Measurements from ENCODE around the gene HNRNPA3. TPM values are rescaled to one million over a fixed set of nuclear protein-coding genes. Genes with fewer than 3 reads are reported as not detected.

The HNRNPA3 gene
- total RNA-seq, 3 donors from 2014 or later (not counting 1 experiment from before 2014, with no cell fraction given) = 223 to 298 (median 289) TPM

DNA sequence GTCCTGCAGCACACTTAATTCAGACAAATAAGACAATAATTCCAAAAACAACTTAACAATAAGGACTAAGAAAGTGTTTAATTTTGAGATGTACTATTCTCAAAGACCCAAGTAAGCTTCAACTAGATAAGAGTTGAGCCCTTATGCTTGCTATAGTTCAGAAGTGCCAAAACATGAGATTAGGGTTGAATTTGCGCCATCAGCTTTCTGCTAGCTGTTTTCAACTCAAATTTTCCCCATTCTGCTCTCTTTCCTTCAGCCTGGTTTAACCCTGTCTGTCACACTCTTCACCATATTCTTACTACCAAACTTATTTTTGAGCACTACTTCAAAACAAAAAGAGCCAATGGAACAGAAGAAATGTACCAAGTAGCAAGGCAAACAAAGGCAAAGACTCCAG lies 47.8 kb downstream of the HNRNPA3 start:
- H3K4me1 Mint-ChIP-seq = peaks cover 61 to 73% of the 10 kb centered on the region in 2 donors
- intact Hi-C loops (cut with micrococcal nuclease) = loop anchor here (5.0 to 10.0 kb wide), 3 partner anchors 37 to 354 kb away; a partner anchor contains a TSS
- H3K9me3 Mint-ChIP-seq = no peaks in the 10 kb centered on the region
- H3K4me3 Mint-ChIP-seq = peak overlapping the region; percentile 54
- TF ChIP-seq, protein P1, sequence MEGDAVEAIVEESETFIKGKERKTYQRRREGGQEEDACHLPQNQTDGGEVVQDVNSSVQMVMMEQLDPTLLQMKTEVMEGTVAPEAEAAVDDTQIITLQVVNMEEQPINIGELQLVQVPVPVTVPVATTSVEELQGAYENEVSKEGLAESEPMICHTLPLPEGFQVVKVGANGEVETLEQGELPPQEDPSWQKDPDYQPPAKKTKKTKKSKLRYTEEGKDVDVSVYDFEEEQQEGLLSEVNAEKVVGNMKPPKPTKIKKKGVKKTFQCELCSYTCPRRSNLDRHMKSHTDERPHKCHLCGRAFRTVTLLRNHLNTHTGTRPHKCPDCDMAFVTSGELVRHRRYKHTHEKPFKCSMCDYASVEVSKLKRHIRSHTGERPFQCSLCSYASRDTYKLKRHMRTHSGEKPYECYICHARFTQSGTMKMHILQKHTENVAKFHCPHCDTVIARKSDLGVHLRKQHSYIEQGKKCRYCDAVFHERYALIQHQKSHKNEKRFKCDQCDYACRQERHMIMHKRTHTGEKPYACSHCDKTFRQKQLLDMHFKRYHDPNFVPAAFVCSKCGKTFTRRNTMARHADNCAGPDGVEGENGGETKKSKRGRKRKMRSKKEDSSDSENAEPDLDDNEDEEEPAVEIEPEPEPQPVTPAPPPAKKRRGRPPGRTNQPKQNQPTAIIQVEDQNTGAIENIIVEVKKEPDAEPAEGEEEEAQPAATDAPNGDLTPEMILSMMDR (IDR thresholded peaks at IDR 0.05) = no peak
- no peaks in the 10 kb centered on the region for H3K9me3 ChIP-seq (ENCODE audit: control insufficient read depth, insufficient read depth, low read length)
- ATAC-seq = no peak
- H3K4me3 ChIP-seq (ENCODE audit: low read length) = no peak overlapping the region
- H3K4me1 ChIP-seq (ENCODE audit: control insufficient read depth, insufficient read depth, low read length) = peaks cover 34% of the 10 kb centered on the region
- H3K27ac ChIP-seq (ENCODE audit: low read length) = no peak overlapping the region
- H3K27ac Mint-ChIP-seq = peak overlapping the region; percentile 97 to 99
- peaks cover 6% of the 10 kb centered on the region for H3K36me3 ChIP-seq (ENCODE audit: control insufficient read depth, insufficient read depth, low read length)
- WGBS (ENCODE audit: insufficient coverage) = 90% methylated on average over 1 of the region's 1 CpG
- no peaks in the 10 kb centered on the region for H3K27me3 ChIP-seq (ENCODE audit: control insufficient read depth, insufficient read depth, low read length)
- no peaks in the 10 kb centered on the region for H3K27me3 Mint-ChIP-seq (ENCODE audit: low read depth in 2 of 2)
- no peaks in the 10 kb centered on the region for H3K36me3 Mint-ChIP-seq
- no peak for DNase-seq

DNA sequence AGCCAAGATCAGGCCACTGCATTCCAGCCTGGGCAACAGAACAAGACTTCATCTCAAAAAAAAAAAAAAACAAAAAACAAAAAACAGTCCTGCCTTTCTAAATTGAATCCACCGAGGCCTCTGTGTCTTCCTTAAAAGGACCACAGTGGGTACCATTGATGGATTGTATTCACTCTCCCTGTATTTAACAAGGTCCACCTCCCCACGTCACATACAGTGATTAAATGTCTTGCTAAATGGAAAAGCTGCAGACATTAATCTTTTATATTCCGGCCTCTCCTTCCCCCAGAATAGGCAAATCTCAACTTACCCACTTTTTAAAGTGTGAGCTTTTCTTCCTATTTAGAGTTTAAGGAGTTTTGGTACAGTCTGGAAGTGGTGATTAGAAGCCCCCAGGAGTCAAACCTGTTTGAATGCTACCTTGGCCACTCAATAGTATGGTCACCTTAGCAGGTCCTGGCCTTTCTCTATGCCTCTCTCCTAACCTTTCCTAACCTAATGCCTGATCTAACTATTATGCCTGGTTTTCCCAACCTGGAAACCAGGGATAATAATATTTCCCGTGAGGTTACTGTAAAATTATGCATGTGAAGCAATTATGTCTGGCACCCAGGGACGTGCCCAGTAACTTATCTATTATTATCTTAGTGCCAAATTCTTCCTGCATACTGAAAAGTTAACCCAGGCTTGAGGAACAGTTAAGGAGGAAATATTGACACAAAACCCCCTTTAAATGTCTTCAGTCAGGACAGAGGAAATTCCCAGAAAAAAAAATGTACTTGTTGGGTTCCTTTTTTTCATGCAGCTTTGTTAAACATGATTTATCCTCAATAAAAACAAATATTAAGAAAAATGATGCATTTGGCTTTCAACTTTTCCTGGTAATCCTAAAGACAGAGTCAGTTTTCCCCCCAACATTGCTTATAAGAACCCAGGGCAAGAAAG lies 48.8 kb downstream of the HNRNPA3 start:
- intact Hi-C loops (cut with micrococcal nuclease) = loop anchor here (2.0 to 10.0 kb wide), 4 partner anchors 21 to 353 kb away; a partner anchor contains a TSS
- no peaks in the 10 kb centered on the region for H3K27me3 Mint-ChIP-seq (ENCODE audit: low read depth in 2 of 2)
- H3K9me3 Mint-ChIP-seq = no peaks in the 10 kb centered on the region
- ATAC-seq (no peak), DNase-seq (no peak)
- Histone ChIP-seq H3K4me3 (ENCODE audit: low read length) (no peak overlapping the region), H3K27ac (ENCODE audit: low read length) (peak overlapping the region; percentile 100), H3K4me1 (ENCODE audit: control insufficient read depth, insufficient read depth, low read length) (peaks cover 32% of the 10 kb centered on the region), H3K36me3 (ENCODE audit: control insufficient read depth, insufficient read depth, low read length) (peaks cover 6% of the 10 kb centered on the region), H3K27me3 (ENCODE audit: control insufficient read depth, insufficient read depth, low read length) (no peaks in the 10 kb centered on the region), H3K9me3 (ENCODE audit: control insufficient read depth, insufficient read depth, low read length) (no peaks in the 10 kb centered on the region)
- 54% methylated on average over 4 of the region's 5 CpGs for WGBS (ENCODE audit: insufficient coverage)
- H3K4me3 Mint-ChIP-seq = peak overlapping the region; percentile 97
- peaks cover 63 to 75% of the 10 kb centered on the region in 2 donors for H3K4me1 Mint-ChIP-seq
- peak overlapping the region; percentile 97 to 99 for H3K27ac Mint-ChIP-seq
- H3K36me3 Mint-ChIP-seq = no peaks in the 10 kb centered on the region
- TF ChIP-seq, protein P1 (IDR thresholded peaks at IDR 0.05) = no peak

DNA sequence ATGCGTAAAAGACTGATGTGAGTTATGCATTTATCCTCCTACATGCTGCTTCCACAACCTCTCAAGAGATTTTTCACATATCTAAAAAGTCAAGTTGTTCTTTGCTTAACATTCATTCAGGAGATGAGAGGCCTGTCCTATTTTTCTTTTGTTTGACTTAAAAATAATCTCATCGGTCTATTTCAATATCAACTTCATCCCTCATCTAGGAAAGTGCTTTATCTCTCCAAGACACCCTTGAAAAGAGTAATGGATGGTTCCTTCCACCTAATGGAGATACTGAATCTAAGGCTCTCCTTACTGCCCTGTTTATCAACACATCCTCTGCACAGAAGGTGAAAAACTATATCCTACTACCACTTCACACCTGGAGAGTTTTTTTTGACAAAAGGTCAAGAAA lies 49.5 kb downstream of the HNRNPA3 start:
- peak overlapping the region; percentile 97 for H3K4me3 ChIP-seq (ENCODE audit: low read length)
- no peaks in the 10 kb centered on the region for H3K27me3 Mint-ChIP-seq (ENCODE audit: low read depth in 2 of 2)
- H3K27ac ChIP-seq (ENCODE audit: low read length) = peak overlapping the region; percentile 100
- H3K9me3 ChIP-seq (ENCODE audit: control insufficient read depth, insufficient read depth, low read length) = no peaks in the 10 kb centered on the region
- DNase-seq (no peak), ATAC-seq (no peak)
- TF ChIP-seq, protein P1 (IDR thresholded peaks at IDR 0.05) = no peak
- peaks cover 6% of the 10 kb centered on the region for H3K36me3 ChIP-seq (ENCODE audit: control insufficient read depth, insufficient read depth, low read length)
- H3K4me1 ChIP-seq (ENCODE audit: control insufficient read depth, insufficient read depth, low read length) = peaks cover 26% of the 10 kb centered on the region
- peak overlapping the region; percentile 97 to 99 for H3K27ac Mint-ChIP-seq
- intact Hi-C loops (cut with micrococcal nuclease) = loop anchor here (2.0 to 10.0 kb wide), 4 partner anchors 21 to 353 kb away; a partner anchor contains a TSS
- no peaks in the 10 kb centered on the region for H3K36me3 Mint-ChIP-seq
- no peaks in the 10 kb centered on the region for H3K27me3 ChIP-seq (ENCODE audit: control insufficient read depth, insufficient read depth, low read length)
- H3K4me1 Mint-ChIP-seq = peaks cover 56 to 74% of the 10 kb centered on the region in 2 donors
- H3K4me3 Mint-ChIP-seq = peak overlapping the region; percentile 97
- no peaks in the 10 kb centered on the region for H3K9me3 Mint-ChIP-seq
- WGBS (ENCODE audit: insufficient coverage) = 44% methylated on average over 1 of the region's 2 CpGs

Data from natural killer cell (primary cell).